Measurements from ENCODE around the gene MAPKAPK2.
A peak's percentile ranks its signal among the peaks of the same experiment; 100 is the strongest.

The MAPKAPK2 gene

GRCh38 chr1:206715120-206715519 lies 30.4 kb downstream of the MAPKAPK2 start:
- no peak overlapping the region for H3K27ac ChIP-seq (ENCODE audit: low read depth, low read length)
- no peak overlapping the region for H3K4me3 ChIP-seq (ENCODE audit: low read length)

GRCh38 chr1:206715552-206716158 lies 30.9 kb downstream of the MAPKAPK2 start:
- H3K9me3 ChIP-seq (ENCODE audit: insufficient read depth, low read depth, low read length), result no peaks in the 10 kb centered on the region
- no peaks in the 10 kb centered on the region for H3K36me3 ChIP-seq (ENCODE audit: insufficient read depth, low read length)
- WGBS, result 96% methylated on average over 3 of the region's 3 CpGs
- H3K27me3 ChIP-seq (ENCODE audit: insufficient read depth, low read length), result no peaks in the 10 kb centered on the region
- no peaks in the 10 kb centered on the region for H3K4me1 ChIP-seq (ENCODE audit: insufficient read depth, low read length)
- H3K9ac ChIP-seq (ENCODE audit: low read depth, low read length), result no peak overlapping the region
- no peak overlapping the region for H3K4me3 ChIP-seq (ENCODE audit: low read length)
- no peak overlapping the region for H3K27ac ChIP-seq (ENCODE audit: low read depth, low read length)

More at GRCh38 chr1:206715120-206715519, 30.4 kb downstream of the MAPKAPK2 start:
- Histone ChIP-seq H3K9ac (ENCODE audit: low read depth, low read length) (no peak overlapping the region), H3K4me1 (ENCODE audit: insufficient read depth, low read length) (peaks cover under 1% of the 10 kb centered on the region; the same call in 1 of the 2 replicates), H3K36me3 (ENCODE audit: insufficient read depth, low read length) (no peaks in the 10 kb centered on the region), H3K27me3 (ENCODE audit: insufficient read depth, low read length) (no peaks in the 10 kb centered on the region), H3K9me3 (ENCODE audit: insufficient read depth, low read depth, low read length) (no peaks in the 10 kb centered on the region)
- 92% methylated on average over 4 of the region's 4 CpGs for WGBS

- Histone ChIP-seq H3K27ac (ENCODE audit: low read depth, low read length) (no peak overlapping the region), H3K4me1 (ENCODE audit: insufficient read depth, low read length) (no peaks in the 10 kb centered on the region), H3K9me3 (ENCODE audit: insufficient read depth, low read depth, low read length) (no peaks in the 10 kb centered on the region), H3K4me3 (ENCODE audit: low read length) (no peak overlapping the region), H3K36me3 (ENCODE audit: insufficient read depth, low read length) (no peaks in the 10 kb centered on the region), H3K27me3 (ENCODE audit: insufficient read depth, low read length) (no peaks in the 10 kb centered on the region), H3K9ac (ENCODE audit: low read depth, low read length) (no peak overlapping the region)
- 96% methylated on average over 7 of the region's 11 CpGs for WGBS
Measured at GRCh38 chr1:206716159-206716869, 31.6 kb downstream of the MAPKAPK2 start.

- no peaks in the 10 kb centered on the region for H3K4me1 ChIP-seq (ENCODE audit: insufficient read depth, low read length)
- no peaks in the 10 kb centered on the region for H3K36me3 ChIP-seq (ENCODE audit: insufficient read depth, low read length)
Measured at GRCh38 chr1:206716870-206717673, 32.4 kb downstream of the MAPKAPK2 start.

GRCh38 chr1:206717674-206717989 lies 32.9 kb downstream of the MAPKAPK2 start:
- WGBS, result 100% methylated on average over 1 of the region's 1 CpG
- Histone ChIP-seq H3K4me1 (ENCODE audit: insufficient read depth, low read length) (no peaks in the 10 kb centered on the region), H3K27me3 (ENCODE audit: insufficient read depth, low read length) (no peaks in the 10 kb centered on the region), H3K27ac (ENCODE audit: low read depth, low read length) (no peak overlapping the region), H3K4me3 (ENCODE audit: low read length) (no peak overlapping the region), H3K36me3 (ENCODE audit: insufficient read depth, low read length) (no peaks in the 10 kb centered on the region), H3K9me3 (ENCODE audit: insufficient read depth, low read depth, low read length) (no peaks in the 10 kb centered on the region), H3K9ac (ENCODE audit: low read depth, low read length) (no peak overlapping the region)

More at GRCh38 chr1:206716870-206717673, 32.4 kb downstream of the MAPKAPK2 start:
- Histone ChIP-seq H3K9me3 (ENCODE audit: insufficient read depth, low read depth, low read length) (no peaks in the 10 kb centered on the region), H3K27ac (ENCODE audit: low read depth, low read length) (no peak overlapping the region), H3K9ac (ENCODE audit: low read depth, low read length) (no peak overlapping the region), H3K4me3 (ENCODE audit: low read length) (no peak overlapping the region), H3K27me3 (ENCODE audit: insufficient read depth, low read length) (no peaks in the 10 kb centered on the region)
- WGBS, result 93% methylated on average over 8 of the region's 8 CpGs

GRCh38 chr1:206719169-206719839 lies 34.6 kb downstream of the MAPKAPK2 start:
- Histone ChIP-seq H3K27me3 (ENCODE audit: insufficient read depth, low read length) (no peaks in the 10 kb centered on the region), H3K9me3 (ENCODE audit: insufficient read depth, low read depth, low read length) (no peaks in the 10 kb centered on the region), H3K9ac (ENCODE audit: low read depth, low read length) (no peak overlapping the region), H3K27ac (ENCODE audit: low read depth, low read length) (no peak overlapping the region), H3K36me3 (ENCODE audit: insufficient read depth, low read length) (no peaks in the 10 kb centered on the region), H3K4me3 (ENCODE audit: low read length) (no peak overlapping the region), H3K4me1 (ENCODE audit: insufficient read depth, low read length) (peaks cover 14% of the 10 kb centered on the region)
- WGBS, result 92% methylated on average over 9 of the region's 10 CpGs

GRCh38 chr1:206721454-206721853 lies 36.7 kb downstream of the MAPKAPK2 start:
- H3K4me3 ChIP-seq (ENCODE audit: low read length), result no peak overlapping the region
- peaks cover 20% of the 10 kb centered on the region for H3K4me1 ChIP-seq (ENCODE audit: insufficient read depth, low read length)
- WGBS, result 76% methylated on average over 1 of the region's 1 CpG

GRCh38 chr1:206722751-206723461 lies 38.2 kb downstream of the MAPKAPK2 start:
- Histone ChIP-seq H3K9ac (ENCODE audit: low read depth, low read length) (no peak overlapping the region), H3K27me3 (ENCODE audit: insufficient read depth, low read length) (no peaks in the 10 kb centered on the region), H3K27ac (ENCODE audit: low read depth, low read length) (no peak overlapping the region), H3K36me3 (ENCODE audit: insufficient read depth, low read length) (no peaks in the 10 kb centered on the region), H3K9me3 (ENCODE audit: insufficient read depth, low read depth, low read length) (no peaks in the 10 kb centered on the region), H3K4me3 (ENCODE audit: low read length) (no peak overlapping the region), H3K4me1 (ENCODE audit: insufficient read depth, low read length) (peaks cover 20% of the 10 kb centered on the region)
- WGBS, result 92% methylated on average over 16 of the region's 17 CpGs

More at GRCh38 chr1:206721454-206721853, 36.7 kb downstream of the MAPKAPK2 start:
- no peak overlapping the region for H3K27ac ChIP-seq (ENCODE audit: low read depth, low read length)
- H3K36me3 ChIP-seq (ENCODE audit: insufficient read depth, low read length), result no peaks in the 10 kb centered on the region
- no peaks in the 10 kb centered on the region for H3K9me3 ChIP-seq (ENCODE audit: insufficient read depth, low read depth, low read length)
- H3K9ac ChIP-seq (ENCODE audit: low read depth, low read length), result no peak overlapping the region
- no peaks in the 10 kb centered on the region for H3K27me3 ChIP-seq (ENCODE audit: insufficient read depth, low read length)

GRCh38 chr1:206723462-206723804 lies 38.7 kb downstream of the MAPKAPK2 start:
- H3K9ac ChIP-seq (ENCODE audit: low read depth, low read length), result peak overlapping the region; percentile 22; the same call in 1 of the 2 replicates
- H3K27me3 ChIP-seq (ENCODE audit: insufficient read depth, low read length), result no peaks in the 10 kb centered on the region
- peak overlapping the region; percentile 59; the same call in 1 of the 2 replicates for H3K27ac ChIP-seq (ENCODE audit: low read depth, low read length)
- no peaks in the 10 kb centered on the region for H3K36me3 ChIP-seq (ENCODE audit: insufficient read depth, low read length)
- 68% methylated on average over 4 of the region's 4 CpGs for WGBS
- peaks cover 20% of the 10 kb centered on the region for H3K4me1 ChIP-seq (ENCODE audit: insufficient read depth, low read length)
- H3K4me3 ChIP-seq (ENCODE audit: low read length), result no peak overlapping the region
- no peaks in the 10 kb centered on the region for H3K9me3 ChIP-seq (ENCODE audit: insufficient read depth, low read depth, low read length)

GRCh38 chr1:206723805-206724472 lies 39.2 kb downstream of the MAPKAPK2 start:
- Histone ChIP-seq H3K27me3 (ENCODE audit: insufficient read depth, low read length) (no peaks in the 10 kb centered on the region), H3K4me3 (ENCODE audit: low read length) (no peak overlapping the region), H3K27ac (ENCODE audit: low read depth, low read length) (peak overlapping the region; percentile 59), H3K9ac (ENCODE audit: low read depth, low read length) (peak overlapping the region; percentile 22; the same call in 1 of the 2 replicates), H3K36me3 (ENCODE audit: insufficient read depth, low read length) (no peaks in the 10 kb centered on the region; the same call in 1 of the 2 replicates), H3K4me1 (ENCODE audit: insufficient read depth, low read length) (peaks cover 20% of the 10 kb centered on the region), H3K9me3 (ENCODE audit: insufficient read depth, low read depth, low read length) (no peaks in the 10 kb centered on the region)
- 53% methylated on average over 12 of the region's 12 CpGs for WGBS

Measured in HUES64 (cell line).